NCI-H526 treated with DMSO at 0.1 percent for 48 hours (cell line): Measurements from ENCODE around the gene CYSRT1.

ENCODE experiments used
- DNase-seq: peaks from one replicate; lab custom pipeline; 2025; lab: John Stamatoyannopoulos, UW

Gene CYSRT1

DNA sequence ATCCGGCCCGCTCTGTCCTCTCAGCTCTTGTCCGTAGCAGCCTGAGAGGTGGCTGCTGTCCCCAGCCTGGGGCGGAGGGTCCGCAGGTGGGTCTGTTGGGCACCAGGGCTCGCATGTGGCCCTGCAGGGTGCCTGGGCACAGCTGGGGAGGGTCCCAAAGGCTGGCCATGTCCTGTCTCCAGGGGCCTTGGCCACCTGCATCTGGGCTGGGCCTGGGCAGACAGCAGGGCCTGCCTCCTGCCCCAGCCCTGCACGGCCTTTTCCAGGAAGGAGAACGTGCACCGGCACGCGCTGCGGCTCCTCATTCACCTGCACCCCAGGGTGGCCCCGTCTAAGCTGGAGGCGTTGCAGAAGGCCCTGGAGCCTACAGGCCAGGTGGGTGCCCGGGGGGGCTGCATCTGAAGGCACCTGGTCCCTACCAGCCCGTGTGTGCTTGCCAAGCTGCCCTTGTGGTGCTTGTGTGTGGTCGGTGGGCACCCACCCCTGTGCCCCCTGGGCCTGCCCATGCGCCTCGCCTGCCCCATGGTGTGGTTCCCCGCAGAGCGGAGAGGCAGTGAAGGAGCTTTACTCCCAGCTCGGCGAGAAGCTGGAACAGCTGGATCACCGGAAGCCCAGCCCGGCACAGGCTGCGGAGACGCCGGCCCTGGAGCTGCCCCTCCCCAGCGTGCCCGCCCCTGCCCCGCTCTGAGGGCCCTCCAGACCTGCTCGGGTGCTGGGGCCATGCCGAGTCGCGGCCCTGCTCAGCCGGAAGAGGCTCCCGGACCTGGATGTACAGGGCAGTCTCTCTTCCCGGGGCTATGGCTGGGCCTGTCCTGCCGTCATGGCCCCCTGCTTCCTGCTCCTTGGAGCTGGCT, 47.5 kb downstream of the CYSRT1 start:
- no peak for DNase-seq

- no peak for DNase-seq
Measured at GRCh38 chr9:137273095-137273490, 48.1 kb downstream of the CYSRT1 start.

GRCh38 chr9:137273611-137274320, 48.8 kb downstream of the CYSRT1 start:
- no peak for DNase-seq

DNA sequence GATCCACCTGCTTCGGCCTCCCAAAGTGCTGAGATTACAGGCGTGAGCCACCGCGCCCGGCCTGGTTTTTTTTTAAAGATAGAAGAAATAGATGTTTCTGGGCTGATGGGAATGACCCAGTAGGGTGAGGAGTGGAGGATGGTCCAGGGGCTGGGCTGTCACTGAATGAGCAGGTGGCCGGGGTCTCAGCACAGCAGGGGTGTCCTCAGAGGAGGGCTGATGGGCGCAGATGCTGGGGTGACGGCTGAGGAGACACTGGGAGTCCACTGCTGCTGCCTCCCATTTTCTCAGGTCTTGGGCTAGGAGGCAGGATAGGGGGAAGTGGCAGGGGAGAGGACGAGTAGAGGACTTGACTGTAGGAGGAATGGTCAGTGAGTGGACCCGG, 50.2 kb downstream of the CYSRT1 start:
- no peak for DNase-seq
